WTC11 (cell line): ENCODE measurements around the gene SPTBN4. TPM values are rescaled to one million over a fixed set of nuclear protein-coding genes. Genes with fewer than 3 reads are reported as not detected.

Source experiments
- total RNA-seq: library from RNA; stranded (reverse); gene quantifications from 3 replicates; pipeline ENCODE4 v1.2.3, GENCODE V29; 2021

Gene SPTBN4
- total RNA-seq, 1 experiment from 2014 or later, result 2.8 TPM

Other genes starting within 250 kb of the SPTBN4 start
- 0.23 TPM in 1 of 3 replicates, not detected in the others for gene TTC9B, start 248.6 kb upstream of the SPTBN4 start, total RNA-seq
- gene CCNP, start 240.3 kb upstream of the SPTBN4 start, total RNA-seq, result 0.83 to 2.4 TPM (median 1.9 TPM) in 3 replicates
- gene AKT2, start 181.7 kb upstream of the SPTBN4 start, total RNA-seq, result 156 to 174 TPM (median 161 TPM) in 3 replicates
- gene C19orf47, start 118.6 kb upstream of the SPTBN4 start, total RNA-seq, result 14.7 to 17.2 TPM (median 15.6 TPM) in 3 replicates
- 190 to 200 TPM (median 193 TPM) in 3 replicates for gene PLD3, start 118.3 kb upstream of the SPTBN4 start, total RNA-seq
- 0.21 to 0.31 TPM (median 0.25 TPM) in 3 replicates for gene HIPK4, start 76.8 kb upstream of the SPTBN4 start, total RNA-seq
- 8.2 to 8.4 TPM (median 8.3 TPM) in 3 replicates for gene PRX, start 53.6 kb upstream of the SPTBN4 start, total RNA-seq
- gene SERTAD1, start 41.0 kb upstream of the SPTBN4 start, total RNA-seq, result 6.8 to 8.6 TPM (median 7.4 TPM) in 3 replicates
- gene SERTAD3, start 22.7 kb upstream of the SPTBN4 start, total RNA-seq, result 31.9 to 34.6 TPM (median 33.6 TPM) in 3 replicates
- 35.1 to 38.5 TPM (median 37.1 TPM) in 3 replicates for gene BLVRB, start 1.3 kb upstream of the SPTBN4 start, total RNA-seq
- 71.7 to 82.1 TPM (median 76.9 TPM) in 3 replicates for gene SHKBP1, start 109.9 kb downstream of the SPTBN4 start, total RNA-seq
- 125 to 168 TPM (median 166 TPM) in 3 replicates for gene LTBP4, start 134.4 kb downstream of the SPTBN4 start, total RNA-seq
- 30.3 to 38.6 TPM (median 34.9 TPM) in 3 replicates for gene NUMBL, start 223.7 kb downstream of the SPTBN4 start, total RNA-seq
- gene COQ8B, start 249.9 kb downstream of the SPTBN4 start, total RNA-seq, result 55.6 to 62.9 TPM (median 59.9 TPM) in 3 replicates